ENCODE data around the gene PALB2. TPM values are rescaled to one million over a fixed set of nuclear protein-coding genes. Genes with fewer than 3 reads are reported as not detected.
"Not testable (repeated sequence)": the region's sequence is repeated elsewhere in the genome, so short reads cannot be mapped to it uniquely, and the experiment has no call there.

Gene PALB2
- total RNA-seq, 1 experiment from 2014 or later = 22.4 TPM

DNA sequence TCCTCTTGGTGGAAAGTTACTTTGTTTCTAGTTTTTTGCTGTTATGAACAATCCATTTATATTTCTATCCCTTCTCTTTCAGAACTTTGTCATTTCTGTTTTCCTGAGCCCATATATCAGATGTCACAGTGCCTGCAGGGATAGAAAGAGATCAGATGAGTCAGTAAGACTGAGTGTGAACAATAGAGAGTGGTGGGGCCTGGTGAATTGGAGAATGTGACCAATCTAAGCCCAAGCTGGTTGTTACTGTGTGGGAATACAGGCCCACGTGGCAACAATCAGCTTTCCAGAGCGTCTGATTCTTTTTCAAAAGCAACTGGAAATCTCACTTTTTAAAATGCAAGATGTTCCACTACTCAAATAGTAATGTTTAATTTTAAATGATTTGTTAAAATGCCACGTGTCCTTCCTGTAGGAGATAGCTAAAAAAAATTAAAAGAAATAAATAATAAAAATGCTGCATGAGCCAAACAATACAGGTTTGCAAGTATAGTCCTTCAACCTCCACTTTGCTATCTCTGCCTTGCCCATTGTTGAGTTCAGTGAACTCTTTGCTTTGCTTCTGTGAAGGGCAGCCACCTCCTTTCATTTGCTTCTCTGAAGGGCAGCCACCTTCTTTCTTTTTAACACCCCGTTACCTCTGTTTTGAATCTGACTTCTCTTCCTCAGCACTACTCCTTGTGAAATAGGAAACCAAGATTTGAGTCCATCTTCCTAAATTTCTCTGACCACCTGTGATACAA, 9.7 kb upstream of the PALB2 start:
- DNase-seq (ENCODE audit: extremely low read depth, low read depth) = no peak

DNA sequence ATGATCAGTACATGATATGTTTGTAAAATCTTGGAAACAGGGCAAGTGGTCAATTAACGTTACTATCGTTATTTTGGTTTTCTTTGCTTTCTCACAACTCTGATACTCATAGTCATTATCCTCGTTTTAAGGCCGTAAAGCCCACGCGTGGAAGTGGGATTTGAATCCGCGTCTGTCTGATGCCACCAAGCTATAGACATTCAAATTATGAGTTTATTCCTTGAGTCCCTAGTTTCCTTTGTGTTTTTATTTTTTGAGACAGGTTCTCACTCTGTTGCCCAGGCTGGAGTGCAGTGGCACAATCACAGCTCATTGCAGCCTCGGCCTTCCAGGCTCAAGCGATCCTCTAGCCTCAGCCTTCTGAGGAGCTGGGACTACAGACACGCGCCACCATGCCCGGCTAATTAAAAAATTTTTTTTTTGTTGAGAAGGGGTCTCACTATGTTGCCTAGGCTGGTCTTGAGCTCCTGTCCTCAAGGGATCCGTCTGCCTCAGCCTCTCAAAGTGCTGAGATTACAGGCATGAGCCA, 1.2 kb upstream of the PALB2 start:
- no peak for DNase-seq (ENCODE audit: extremely low read depth, low read depth)

DNA sequence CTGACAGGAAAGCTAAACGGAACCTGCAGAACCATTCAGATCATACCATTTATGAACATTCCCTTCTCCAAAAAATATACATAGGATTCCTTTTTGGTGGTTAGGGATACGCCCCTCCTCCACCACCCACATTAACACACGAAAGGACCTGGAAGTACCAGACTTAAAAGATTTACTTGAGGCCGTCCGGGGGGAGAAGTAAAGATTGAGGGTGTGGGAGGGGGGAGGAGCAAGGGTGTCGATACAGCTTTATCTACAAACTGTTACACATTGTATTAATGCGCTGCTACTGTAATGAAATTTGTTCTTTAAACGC, 537 bp downstream of the PALB2 start:
- DNase-seq (ENCODE audit: extremely low read depth, low read depth) = no peak

DNA sequence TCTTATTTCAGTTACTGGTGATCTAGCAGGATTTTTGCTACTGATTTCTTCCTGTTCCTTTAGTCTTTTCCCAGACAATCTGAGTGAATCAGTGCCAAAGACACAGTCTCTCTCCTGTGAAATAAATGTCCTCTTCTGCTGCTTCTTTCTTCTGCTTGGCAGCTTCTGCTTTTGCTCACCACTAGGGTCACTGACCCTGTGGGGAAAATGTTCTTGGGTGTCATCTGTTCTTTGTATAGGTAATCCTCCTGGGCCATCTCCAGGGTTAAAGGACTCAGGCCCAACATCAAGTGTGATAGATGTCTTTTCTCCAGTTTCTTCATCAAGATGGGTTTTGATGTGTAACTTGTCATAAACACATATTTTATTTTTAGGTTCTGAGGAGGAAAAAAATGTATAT, 5.2 kb downstream of the PALB2 start:
- no peak for DNase-seq (ENCODE audit: extremely low read depth, low read depth)

DNA sequence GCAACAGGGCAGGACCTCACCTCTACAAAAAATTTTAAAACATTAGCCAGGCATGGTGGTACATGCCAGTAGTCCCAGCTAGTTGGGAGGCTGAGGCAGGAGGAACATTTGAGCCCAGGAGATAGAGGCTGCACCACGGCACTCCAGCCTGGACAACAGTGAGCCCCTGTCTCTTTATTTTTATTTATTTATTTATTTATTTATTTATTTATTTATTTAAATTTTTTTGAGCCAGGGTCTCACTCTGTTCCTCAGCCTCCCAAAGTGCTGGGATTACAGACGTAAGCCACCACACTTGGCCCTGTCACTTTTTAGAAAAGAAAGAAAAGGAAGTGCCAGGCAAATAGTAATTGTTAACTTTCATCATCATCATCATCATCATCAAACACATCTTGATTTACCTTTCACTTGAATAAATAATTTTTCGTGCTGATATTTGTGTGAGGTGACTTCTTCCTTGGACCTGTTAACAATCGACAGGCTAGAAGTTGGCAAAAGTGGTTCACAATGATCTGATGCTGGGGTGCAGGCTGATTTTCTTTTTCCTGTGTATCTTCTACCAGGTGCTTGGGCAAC, 6.6 kb downstream of the PALB2 start:
- DNase-seq (ENCODE audit: extremely low read depth, low read depth) = no peak

DNA sequence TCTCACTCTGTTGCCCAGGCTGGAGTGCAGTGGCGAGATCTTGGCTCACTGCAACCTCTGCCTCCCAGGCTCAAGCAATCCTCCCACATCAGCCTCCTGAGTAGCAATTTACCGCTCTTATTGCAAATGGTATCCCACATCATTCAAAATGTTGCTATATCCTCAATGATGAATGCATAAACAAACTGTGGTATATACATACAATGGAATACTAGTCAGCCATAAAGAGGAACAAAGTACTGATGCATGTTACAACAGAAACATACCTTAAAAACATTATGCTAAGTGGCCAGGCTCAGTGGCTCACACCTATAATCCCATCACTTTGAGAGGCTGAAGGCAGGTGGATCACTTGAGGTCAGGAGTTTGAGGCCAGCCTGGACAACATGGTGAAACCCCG, 9.2 kb downstream of the PALB2 start:
- not testable (repeated sequence) for DNase-seq (ENCODE audit: extremely low read depth, low read depth)

DNA sequence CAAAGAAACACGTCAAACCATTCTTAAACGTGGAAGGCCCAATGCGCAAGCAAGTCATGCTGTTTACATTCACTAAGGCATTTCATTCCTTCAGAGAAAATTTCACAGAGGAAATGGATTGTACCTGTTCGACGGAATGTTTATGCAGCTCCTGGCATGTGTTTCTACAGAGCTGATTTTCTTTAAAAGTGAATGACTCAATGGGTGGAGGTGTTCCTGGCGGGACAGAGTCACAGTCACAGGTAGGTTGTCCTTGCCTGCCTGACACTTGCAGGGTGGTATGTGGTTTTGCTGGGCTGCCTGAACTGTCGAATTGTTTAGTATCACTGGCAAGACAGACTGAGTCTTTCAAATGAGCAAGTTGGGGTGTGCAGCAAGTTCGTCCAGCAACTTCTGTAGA, 11.6 kb downstream of the PALB2 start:
- no peak for DNase-seq (ENCODE audit: extremely low read depth, low read depth)

DNA sequence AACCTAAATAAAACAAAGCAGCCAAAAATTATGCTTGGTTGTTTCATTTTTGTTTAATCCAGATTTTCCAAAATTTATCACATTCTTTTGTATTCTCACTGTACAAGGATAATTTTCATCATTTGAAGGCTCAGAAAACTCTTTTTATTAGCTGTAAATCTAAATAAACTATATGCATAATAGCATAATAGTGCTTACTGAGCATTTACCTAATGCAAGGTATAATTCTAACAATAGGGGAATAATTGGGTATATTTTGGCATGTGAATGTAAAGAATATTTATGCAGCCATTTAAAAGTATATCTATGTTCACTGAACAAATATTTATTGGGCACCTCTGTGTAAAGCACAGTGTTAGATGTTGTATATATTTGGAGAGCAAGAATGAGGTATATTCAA, 17.0 kb downstream of the PALB2 start:
- no peak for DNase-seq (ENCODE audit: extremely low read depth, low read depth)

DNA sequence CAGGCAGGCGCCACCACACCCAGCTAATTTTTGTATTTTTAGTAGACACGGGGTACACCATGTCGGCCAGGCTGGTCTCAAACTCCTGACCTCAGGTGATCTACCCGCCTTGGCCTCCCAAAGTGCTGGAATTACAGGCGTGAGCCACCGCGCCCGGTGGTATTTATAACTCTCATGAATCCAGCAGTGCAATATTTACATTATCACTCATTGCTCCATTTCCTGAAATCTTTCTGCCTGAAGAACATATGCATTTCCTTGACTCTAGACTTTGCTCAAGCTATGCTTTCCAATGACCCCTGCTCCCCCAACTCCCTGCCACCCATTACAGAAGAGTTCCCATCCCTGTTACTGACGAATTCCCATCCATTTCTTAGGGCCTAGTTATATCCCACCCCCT, 25.3 kb downstream of the PALB2 start:
- DNase-seq (ENCODE audit: extremely low read depth, low read depth) = no peak

DNA sequence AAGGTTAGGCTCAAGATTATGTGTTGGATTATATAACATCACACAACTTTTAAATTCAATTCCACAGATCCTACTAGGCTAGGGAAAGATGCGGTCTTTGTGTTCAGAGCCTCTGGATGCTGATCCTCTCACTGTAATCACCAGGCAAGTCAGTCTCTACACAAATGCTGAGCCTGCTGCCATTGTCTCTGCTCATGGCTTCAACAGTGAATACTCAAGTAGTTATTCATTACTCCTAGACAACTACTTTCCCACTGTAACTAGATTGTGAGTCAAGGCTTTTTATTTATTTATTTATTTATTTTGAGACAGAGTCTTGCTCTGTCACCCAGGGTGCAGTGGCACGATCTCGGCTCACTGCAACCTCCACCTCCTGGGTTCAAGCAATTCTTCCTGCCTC, 29.2 kb downstream of the PALB2 start:
- no peak for DNase-seq (ENCODE audit: extremely low read depth, low read depth)

DNA sequence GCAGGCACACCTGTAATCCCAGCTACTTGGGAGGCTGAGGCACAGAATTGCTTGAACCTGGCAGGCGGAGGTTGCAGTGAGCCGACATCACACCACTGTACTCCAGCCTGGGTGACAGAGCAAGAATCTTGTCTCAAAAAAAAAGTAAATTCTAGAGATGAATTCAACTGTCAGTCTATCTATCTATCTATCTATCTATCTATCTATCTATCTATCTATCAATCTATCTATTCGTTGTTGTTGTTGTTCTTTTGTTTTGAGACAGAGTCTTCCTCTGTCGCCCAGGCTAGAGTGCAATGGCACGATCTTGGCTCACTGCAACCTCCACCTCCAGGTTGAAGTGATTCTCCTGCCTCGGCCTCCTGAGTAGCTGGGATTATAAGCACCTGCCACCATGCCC, 30.2 kb downstream of the PALB2 start:
- DNase-seq (ENCODE audit: extremely low read depth, low read depth) = not testable (repeated sequence)

DNA sequence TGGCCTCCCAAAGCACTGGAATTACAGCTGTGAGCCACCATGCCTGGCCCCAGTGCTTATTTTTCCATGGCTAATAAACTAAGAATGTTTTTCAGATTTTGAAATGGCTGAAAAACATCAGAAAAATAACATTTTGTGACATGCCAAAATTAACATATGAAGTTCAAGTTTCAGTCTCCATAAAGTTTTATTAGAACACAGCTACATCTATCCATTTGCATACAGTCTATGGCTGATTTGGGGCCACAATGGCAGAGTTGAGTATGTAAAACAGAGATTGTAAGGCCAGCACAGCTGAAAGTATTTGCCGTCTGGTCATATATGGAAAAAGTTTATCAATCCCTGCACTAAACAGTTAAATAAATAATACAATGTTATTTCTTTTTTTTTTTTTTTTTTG, 31.2 kb downstream of the PALB2 start:
- no peak for DNase-seq (ENCODE audit: extremely low read depth, low read depth)

DNA sequence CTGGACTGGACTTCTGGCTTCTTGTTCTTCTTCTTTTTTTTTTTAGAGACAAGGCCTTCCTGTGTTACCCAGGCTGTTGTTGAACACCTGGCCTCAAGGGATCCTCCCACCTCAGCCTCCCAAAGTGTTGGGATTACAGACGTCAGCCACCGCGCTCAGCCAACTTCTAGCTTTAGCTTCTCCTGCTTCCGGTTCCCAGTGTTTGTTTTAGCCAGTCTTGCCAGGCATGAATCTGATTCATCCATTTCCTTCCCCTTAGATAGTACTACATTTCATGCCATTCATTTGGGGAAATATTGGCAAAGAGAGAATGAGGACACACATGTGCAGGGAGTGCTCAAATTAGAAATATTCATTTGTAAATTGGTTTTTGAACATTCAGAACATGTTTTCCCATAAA, 32.9 kb downstream of the PALB2 start:
- no peak for DNase-seq (ENCODE audit: extremely low read depth, low read depth)

DNA sequence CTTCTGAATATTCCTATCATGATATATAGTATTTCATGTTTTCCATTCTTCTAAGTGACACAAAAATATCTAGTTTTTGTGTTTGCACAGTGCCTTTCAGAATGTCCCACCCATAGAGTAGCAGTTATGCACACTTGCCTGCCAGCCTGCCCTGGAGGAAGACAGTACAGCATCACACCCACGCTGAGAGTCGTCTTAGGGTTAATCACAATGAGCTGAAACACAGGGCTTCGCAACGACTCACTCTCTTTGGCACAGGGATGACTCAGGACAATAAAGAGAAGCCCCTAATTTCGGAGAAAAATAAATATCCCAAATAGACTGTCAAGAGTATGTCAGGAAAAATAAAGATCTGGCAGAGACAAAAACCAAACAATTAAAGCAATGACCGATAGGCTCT, 33.4 kb downstream of the PALB2 start:
- DNase-seq (ENCODE audit: extremely low read depth, low read depth) = no peak

DNA sequence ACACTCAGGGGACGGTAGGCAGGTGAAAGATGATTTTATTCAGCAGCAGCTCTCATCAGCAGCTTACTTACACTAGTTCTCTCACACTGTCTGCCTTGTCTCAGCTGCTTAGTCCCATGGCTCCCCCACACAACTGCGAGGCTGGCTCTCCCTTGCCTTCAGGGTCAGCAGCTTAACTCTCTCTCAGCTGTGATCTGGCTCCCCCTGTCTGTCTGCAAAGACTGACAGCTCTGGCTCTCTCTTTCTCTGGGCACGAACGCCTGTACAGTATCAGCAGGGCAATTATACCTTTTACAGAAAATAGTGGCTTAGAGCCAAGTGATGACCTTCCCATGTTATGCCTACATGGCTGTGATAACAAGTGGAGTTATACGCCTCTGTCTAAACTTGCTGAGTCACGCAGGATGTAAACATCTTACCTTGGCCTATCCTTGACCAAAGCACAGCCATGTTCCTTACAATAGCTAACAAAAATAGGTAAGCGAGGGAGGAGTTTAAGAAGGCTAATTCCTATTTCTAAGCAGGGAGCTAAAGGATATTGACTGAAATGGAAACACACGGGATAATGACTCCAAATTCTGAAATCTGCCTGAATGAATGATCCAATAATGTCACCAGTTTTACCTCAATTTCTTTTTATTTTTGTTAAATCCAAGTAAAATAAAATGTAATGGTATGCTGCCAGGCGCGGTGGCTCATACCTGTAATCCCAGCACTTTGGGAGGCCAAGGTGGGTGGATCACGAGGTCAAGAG, 43.9 kb downstream of the PALB2 start:
- DNase-seq (ENCODE audit: extremely low read depth, low read depth) = peak; percentile 38

DNA sequence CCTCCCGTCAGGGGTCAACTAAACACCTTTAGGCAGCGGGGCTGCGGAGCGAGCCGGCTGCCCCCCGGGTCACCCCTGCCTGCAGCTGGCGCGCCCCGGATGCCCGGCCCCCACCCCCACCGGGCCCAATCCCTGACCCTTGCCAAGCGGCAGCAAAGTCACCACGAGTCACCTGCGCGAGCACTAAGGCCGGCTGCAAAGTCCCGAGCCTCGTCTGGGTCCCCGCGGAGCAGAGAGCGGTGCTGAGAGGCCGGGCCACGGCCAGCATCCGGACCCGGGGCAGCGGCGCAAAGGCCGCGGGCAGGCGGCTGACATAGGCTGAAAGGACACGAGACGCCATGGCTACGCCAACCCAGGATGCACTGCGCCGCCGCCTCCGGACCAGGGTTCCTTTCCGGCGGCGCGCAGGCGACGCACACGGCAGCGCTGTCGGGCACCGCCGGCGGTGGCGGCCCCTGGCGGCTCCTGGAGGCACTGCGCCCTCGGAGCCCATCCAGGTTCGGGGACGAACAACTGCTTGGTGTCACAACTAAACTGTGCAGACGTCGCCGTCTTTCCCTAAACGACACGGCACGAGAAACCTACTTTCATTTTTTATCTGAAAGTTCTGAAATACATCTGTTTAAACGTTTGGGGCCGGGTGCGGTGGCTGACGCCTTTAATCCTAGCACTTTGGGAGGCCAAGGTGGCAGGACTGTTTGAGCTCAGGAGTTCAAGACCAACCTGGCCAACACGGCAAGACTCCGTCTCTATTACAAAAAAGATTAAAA, 45.0 kb downstream of the PALB2 start, which contains the start of gene NDUFAB1:
NDUFAB1 (minus strand) TSS at position 366 of the 770 bp plus-strand sequence; CDS start at position 340, 26 bp downstream.
- DNase-seq (ENCODE audit: extremely low read depth, low read depth) = peak; percentile 83

DNA sequence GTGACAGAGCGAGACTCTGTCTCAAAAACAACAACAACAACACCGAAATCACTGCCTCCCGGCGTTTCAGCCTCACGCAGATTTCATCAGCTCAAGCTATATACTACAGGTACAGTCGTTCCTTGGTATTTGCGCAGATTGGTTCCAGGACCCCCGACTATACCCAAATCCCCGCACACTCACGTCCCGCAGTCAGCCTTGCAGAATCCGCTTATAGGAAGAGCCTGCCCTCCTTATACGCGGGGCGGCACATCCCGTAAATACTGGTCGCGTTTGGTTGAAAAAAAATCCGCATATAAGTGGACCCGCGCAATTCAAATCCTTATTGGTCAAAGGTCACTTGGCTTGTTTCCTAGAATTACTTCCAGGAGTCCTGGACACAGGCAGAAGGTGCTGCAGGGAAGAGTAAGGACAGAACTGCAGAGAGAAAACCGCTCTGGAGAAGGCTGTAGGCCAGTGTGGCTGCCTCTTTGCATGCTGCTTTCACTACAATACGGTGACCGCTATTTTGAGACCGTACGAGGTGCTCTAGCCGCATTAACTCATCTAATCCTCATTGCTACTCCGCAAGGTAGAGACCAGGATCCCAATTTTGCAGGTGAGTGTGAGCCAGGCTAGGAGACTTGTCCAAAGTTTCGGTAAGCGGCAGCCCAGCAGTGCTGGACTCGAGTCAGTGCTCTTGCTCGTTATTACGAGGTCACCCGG, 45.7 kb downstream of the PALB2 start:
- DNase-seq (ENCODE audit: extremely low read depth, low read depth) = no peak

DNA sequence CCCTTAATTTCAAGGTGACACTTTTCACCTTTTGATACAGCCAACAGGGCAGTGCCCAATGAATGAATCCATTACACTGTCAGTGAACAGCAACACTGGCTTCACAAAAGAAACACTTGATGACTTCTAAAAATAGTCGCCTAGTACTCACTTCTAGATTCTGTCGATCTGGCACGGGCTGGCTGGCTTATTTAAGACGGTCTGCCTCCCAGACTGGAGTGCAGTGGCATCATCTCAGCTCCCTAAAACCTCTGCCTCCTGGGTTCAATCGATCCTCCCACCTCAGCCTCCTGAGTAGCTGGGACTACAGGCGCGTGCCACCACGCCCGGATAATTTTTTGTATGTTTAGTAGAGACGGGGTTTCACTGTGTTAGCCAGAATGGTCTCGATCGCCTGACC, 46.9 kb downstream of the PALB2 start:
- no peak for DNase-seq (ENCODE audit: extremely low read depth, low read depth)

DNA sequence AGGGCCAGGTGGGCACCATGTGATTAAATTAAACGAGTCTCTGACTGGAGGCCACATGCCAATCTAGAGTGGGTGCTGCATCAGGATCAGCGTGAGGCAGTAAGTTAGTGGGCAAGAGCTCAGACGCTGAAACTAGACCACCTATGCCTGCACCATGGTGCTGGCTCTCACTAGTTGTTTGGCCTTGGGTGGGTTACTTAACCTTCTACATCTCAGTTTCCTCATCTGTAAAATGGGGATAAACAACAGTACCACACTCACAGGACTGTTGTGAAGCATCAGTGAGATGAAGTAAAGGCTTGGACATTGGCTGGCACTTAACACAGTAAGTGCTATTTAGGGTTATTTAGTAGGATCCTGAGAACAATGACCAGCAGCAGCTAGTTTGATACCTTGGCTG, 50.9 kb downstream of the PALB2 start:
- no peak for DNase-seq (ENCODE audit: extremely low read depth, low read depth)

DNA sequence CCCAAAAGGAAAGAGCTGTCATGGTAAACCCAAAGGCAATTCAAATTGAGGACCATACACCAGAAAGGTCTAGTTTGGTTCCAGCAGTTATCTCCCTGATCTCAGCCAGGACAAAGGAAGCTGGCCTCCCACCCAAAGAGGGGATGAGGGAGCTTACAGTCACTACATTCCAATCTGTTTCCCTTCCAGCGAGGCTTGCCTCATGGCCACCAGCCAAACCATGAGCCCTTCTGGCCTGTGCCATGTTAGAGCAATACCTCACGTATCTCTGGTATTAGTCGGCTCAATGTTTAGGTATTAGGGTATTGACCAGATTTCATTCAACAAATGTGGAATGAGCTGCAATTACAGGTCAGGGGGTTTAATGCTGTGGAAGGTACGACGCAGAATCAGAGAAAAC, 53.4 kb downstream of the PALB2 start:
- DNase-seq (ENCODE audit: extremely low read depth, low read depth) = no peak
